Caco-2 (cell line): Measurements from ENCODE around the gene SYN1. TPM values are rescaled to one million over a fixed set of nuclear protein-coding genes. Genes with fewer than 3 reads are reported as not detected.

Experiments
- BruUV-seq: library from RNA; stranded (reverse); fragments of 400-500 nt; replicated peaks from 2 replicates; lab custom pipeline; 2021; lab: Mats Ljungman, UMichigan
- CTCF ChIA-PET: fragments of 300-600 bp; sonication (Branson Sonifier 250); formaldehyde crosslinking; loops from one replicate; lab custom pipeline; 2022; ENCODE audit warnings: antibody characterized with exemption; lab: Charles Lee
- POLR2A ChIA-PET: fragments of 300-600 bp; sonication (Branson Sonifier 250); formaldehyde crosslinking; loops from one replicate; lab custom pipeline; 2022; ENCODE audit warnings: antibody characterized with exemption; lab: Charles Lee
- DNase-seq, 2 experiments: peaks; one replicate each; pipeline versions ENCODE4 v3.0.0 to v3.0.0-alpha.2; 2020 to 2022
- H3K27me3 ChIP-seq: replicated peaks from 2 replicates; pipeline ENCODE4 v1.6.0; 2011; ENCODE audit warnings: low read length; ENCODE audit not compliant: control insufficient read depth, insufficient read depth
- H3K36me3 ChIP-seq: 2 replicates; pipeline ENCODE4 v1.5.1; 2011; ENCODE audit warnings: low read length; ENCODE audit not compliant: control insufficient read depth, insufficient read depth
- H3K4me1 ChIP-seq: fragments of 250-450 bp; sonication (Bioruptor Pico); 2 replicates; pipeline ENCODE4 v1.5.1; 2020; ENCODE audit warnings: mild to moderate bottlenecking
- H3K4me3 ChIP-seq: 2 replicates; pipeline ENCODE4 v1.5.1; 2011; ENCODE audit warnings: low read depth, mild to moderate bottlenecking, control low read depth, low read length
- H3K9me3 ChIP-seq: fragments of 250-450 bp; sonication (Bioruptor Pico); 2 replicates; pipeline ENCODE4 v1.5.1; 2020; ENCODE audit warnings: mild to moderate bottlenecking, moderate library complexity
- H3K27ac Mint-ChIP-seq: one replicate; pipeline ENCODE4 v1.8.0; 2022; ENCODE audit warnings: mixed read lengths; ENCODE audit not compliant: unreplicated experiment
- H3K27me3 Mint-ChIP-seq: one replicate; pipeline ENCODE4 v1.8.0; 2022; ENCODE audit warnings: mixed read lengths; ENCODE audit not compliant: insufficient read depth, unreplicated experiment
- H3K36me3 Mint-ChIP-seq: one replicate; pipeline ENCODE4 v1.8.0; 2022; ENCODE audit warnings: mild to moderate bottlenecking, mixed read lengths; ENCODE audit not compliant: insufficient read depth, unreplicated experiment
- H3K4me1 Mint-ChIP-seq: one replicate; pipeline ENCODE4 v1.8.0; 2022; ENCODE audit warnings: low read depth, mixed read lengths; ENCODE audit not compliant: unreplicated experiment
- H3K4me3 Mint-ChIP-seq: one replicate; pipeline ENCODE4 v1.8.0; 2022; ENCODE audit warnings: mild to moderate bottlenecking, moderate library complexity, mixed read lengths; ENCODE audit not compliant: unreplicated experiment
- H3K9me3 Mint-ChIP-seq: one replicate; pipeline ENCODE4 v1.8.0; 2022; ENCODE audit warnings: mixed read lengths; ENCODE audit not compliant: unreplicated experiment
- intact Hi-C: fragments of 100-400 bp; cut with micrococcal nuclease; formaldehyde crosslinking; loops from one replicate; pipeline ENCODE4 v1.10.0; 2022; ENCODE audit not compliant: unreplicated experiment
- total RNA-seq: library from RNA; stranded (reverse); gene quantifications from 2 replicates; pipeline ENCODE4 v1.2.3, GENCODE V29; 2022
- TF ChIP-seq, protein P1 (sequence below), 2 experiments: fragments of 200-600 bp in 1 of 2; IDR thresholded peaks; 1 replicate in 1 of 2; 2 replicates in 1 of 2; pipeline versions ENCODE4 v1.5.1 to v1.8.0; 2011 to 2022; ENCODE audit warnings: antibody characterized with exemption in 1 of 2, control low read depth in 1 of 2, inconsistent platforms in 1 of 2, low read depth in 1 of 2, low read length in 1 of 2, mild to moderate bottlenecking in 1 of 2, moderate library complexity in 1 of 2; ENCODE audit not compliant: insufficient read depth in 1 of 2, severe bottlenecking in 1 of 2, unreplicated experiment in 1 of 2

Gene SYN1
- total RNA-seq, 1 experiment from 2014 or later: not detected

- Mint-ChIP-seq H3K27me3 (no peaks in the 10 kb centered on the region), H3K27ac (no peak overlapping the region), H3K36me3 (peaks cover 34% of the 10 kb centered on the region), H3K4me1 (peaks cover 13% of the 10 kb centered on the region), H3K4me3 (no peak overlapping the region), H3K9me3 (no peaks in the 10 kb centered on the region)
- POLR2A ChIA-PET: no interaction called here
- no peaks in the 10 kb centered on the region for H3K4me1 ChIP-seq
- DNase-seq: no peak
- H3K27me3 ChIP-seq: no peaks in the 10 kb centered on the region
- TF ChIP-seq, protein P1, sequence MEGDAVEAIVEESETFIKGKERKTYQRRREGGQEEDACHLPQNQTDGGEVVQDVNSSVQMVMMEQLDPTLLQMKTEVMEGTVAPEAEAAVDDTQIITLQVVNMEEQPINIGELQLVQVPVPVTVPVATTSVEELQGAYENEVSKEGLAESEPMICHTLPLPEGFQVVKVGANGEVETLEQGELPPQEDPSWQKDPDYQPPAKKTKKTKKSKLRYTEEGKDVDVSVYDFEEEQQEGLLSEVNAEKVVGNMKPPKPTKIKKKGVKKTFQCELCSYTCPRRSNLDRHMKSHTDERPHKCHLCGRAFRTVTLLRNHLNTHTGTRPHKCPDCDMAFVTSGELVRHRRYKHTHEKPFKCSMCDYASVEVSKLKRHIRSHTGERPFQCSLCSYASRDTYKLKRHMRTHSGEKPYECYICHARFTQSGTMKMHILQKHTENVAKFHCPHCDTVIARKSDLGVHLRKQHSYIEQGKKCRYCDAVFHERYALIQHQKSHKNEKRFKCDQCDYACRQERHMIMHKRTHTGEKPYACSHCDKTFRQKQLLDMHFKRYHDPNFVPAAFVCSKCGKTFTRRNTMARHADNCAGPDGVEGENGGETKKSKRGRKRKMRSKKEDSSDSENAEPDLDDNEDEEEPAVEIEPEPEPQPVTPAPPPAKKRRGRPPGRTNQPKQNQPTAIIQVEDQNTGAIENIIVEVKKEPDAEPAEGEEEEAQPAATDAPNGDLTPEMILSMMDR (IDR thresholded peaks at IDR 0.05; ENCODE audit: insufficient read depth in 1 of 2, low read depth in 1 of 2, low read length in 1 of 2, severe bottlenecking in 1 of 2, unreplicated experiment in 1 of 2): no peak
- no TSS peak for BruUV-seq
- intact Hi-C loops: loop anchor here (1.0 to 10.0 kb wide), 3 partner anchors 82 to 450 kb away; partner anchors contain the start of gene UBA1
- CTCF ChIA-PET: interaction anchor here (0.7 to 1.4 kb wide), 2 partner anchors 89 to 107 kb away, joined by 3 read pairs; no protein-coding TSS in a partner anchor
- no peaks in the 10 kb centered on the region for H3K9me3 ChIP-seq
- no peak overlapping the region for H3K4me3 ChIP-seq
- no peaks in the 10 kb centered on the region; the same call in 1 of the 2 replicates for H3K36me3 ChIP-seq
Measured at GRCh38 chrX:47644557-47645091, 25.0 kb upstream of the SYN1 start.

GRCh38 chrX:47643926-47644325 is 24.3 kb upstream of the SYN1 start:
- DNase-seq: no peak
- Histone ChIP-seq H3K4me3 (no peak overlapping the region), H3K4me1 (no peaks in the 10 kb centered on the region), H3K27me3 (no peaks in the 10 kb centered on the region), H3K36me3 (no peaks in the 10 kb centered on the region; the same call in 1 of the 2 replicates), H3K9me3 (no peaks in the 10 kb centered on the region)
- intact Hi-C loops: loop anchor here (1.0 to 10.0 kb wide), 3 partner anchors 82 to 449 kb away; partner anchors contain the start of gene UBA1
- peaks cover 6% of the 10 kb centered on the region for H3K4me1 Mint-ChIP-seq
- POLR2A ChIA-PET: no interaction called here
- H3K27ac Mint-ChIP-seq: no peak overlapping the region
- CTCF ChIA-PET: interaction anchor here (0.7 to 1.4 kb wide), 2 partner anchors 88 to 108 kb away, joined by 3 read pairs; no protein-coding TSS in a partner anchor
- H3K9me3 Mint-ChIP-seq: no peaks in the 10 kb centered on the region
- no peak overlapping the region for H3K4me3 Mint-ChIP-seq
- H3K36me3 Mint-ChIP-seq: peaks cover 41% of the 10 kb centered on the region
- TF ChIP-seq, protein P1 (IDR thresholded peaks at IDR 0.05; ENCODE audit: insufficient read depth in 1 of 2, low read depth in 1 of 2, low read length in 1 of 2, severe bottlenecking in 1 of 2, unreplicated experiment in 1 of 2): peak in 1 of 2 experiments; percentile 29
- no TSS peak for BruUV-seq
- no peaks in the 10 kb centered on the region for H3K27me3 Mint-ChIP-seq

- H3K27me3 ChIP-seq: no peaks in the 10 kb centered on the region
- intact Hi-C loops: no loop called here
- H3K4me3 ChIP-seq: no peak overlapping the region
- Mint-ChIP-seq H3K27ac (no peak overlapping the region), H3K36me3 (peaks cover 50% of the 10 kb centered on the region), H3K9me3 (no peaks in the 10 kb centered on the region), H3K4me1 (no peaks in the 10 kb centered on the region), H3K27me3 (no peaks in the 10 kb centered on the region), H3K4me3 (no peak overlapping the region)
- DNase-seq: no peak
- H3K9me3 ChIP-seq: no peaks in the 10 kb centered on the region
- CTCF ChIA-PET: no interaction called here
- POLR2A ChIA-PET: no interaction called here
- TF ChIP-seq, protein P1 (IDR thresholded peaks at IDR 0.05; ENCODE audit: insufficient read depth in 1 of 2, low read depth in 1 of 2, low read length in 1 of 2, severe bottlenecking in 1 of 2, unreplicated experiment in 1 of 2): no peak
- BruUV-seq: no TSS peak
- no peaks in the 10 kb centered on the region; the same call in 1 of the 2 replicates for H3K36me3 ChIP-seq
- no peaks in the 10 kb centered on the region for H3K4me1 ChIP-seq
Measured at GRCh38 chrX:47638816-47639215, 19.2 kb upstream of the SYN1 start.
